ENCODE measurements around the gene COL5A2.

The COL5A2 gene

GRCh38 chr2:189163889-189164288 is 15.7 kb downstream of the COL5A2 start:
- no peak for DNase-seq (ENCODE audit: low read depth)
- in situ Hi-C loops (cut with HindIII; ENCODE audit: low sequenced_read_pairs), result no loop called here
- no peak overlapping the region for H3K4me3 ChIP-seq (ENCODE audit: low read depth, low read length)
- TF ChIP-seq, protein P1, sequence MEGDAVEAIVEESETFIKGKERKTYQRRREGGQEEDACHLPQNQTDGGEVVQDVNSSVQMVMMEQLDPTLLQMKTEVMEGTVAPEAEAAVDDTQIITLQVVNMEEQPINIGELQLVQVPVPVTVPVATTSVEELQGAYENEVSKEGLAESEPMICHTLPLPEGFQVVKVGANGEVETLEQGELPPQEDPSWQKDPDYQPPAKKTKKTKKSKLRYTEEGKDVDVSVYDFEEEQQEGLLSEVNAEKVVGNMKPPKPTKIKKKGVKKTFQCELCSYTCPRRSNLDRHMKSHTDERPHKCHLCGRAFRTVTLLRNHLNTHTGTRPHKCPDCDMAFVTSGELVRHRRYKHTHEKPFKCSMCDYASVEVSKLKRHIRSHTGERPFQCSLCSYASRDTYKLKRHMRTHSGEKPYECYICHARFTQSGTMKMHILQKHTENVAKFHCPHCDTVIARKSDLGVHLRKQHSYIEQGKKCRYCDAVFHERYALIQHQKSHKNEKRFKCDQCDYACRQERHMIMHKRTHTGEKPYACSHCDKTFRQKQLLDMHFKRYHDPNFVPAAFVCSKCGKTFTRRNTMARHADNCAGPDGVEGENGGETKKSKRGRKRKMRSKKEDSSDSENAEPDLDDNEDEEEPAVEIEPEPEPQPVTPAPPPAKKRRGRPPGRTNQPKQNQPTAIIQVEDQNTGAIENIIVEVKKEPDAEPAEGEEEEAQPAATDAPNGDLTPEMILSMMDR (IDR thresholded peaks at IDR 0.05; ENCODE audit: low read depth, low read length, missing control alignments), result no peak

DNA sequence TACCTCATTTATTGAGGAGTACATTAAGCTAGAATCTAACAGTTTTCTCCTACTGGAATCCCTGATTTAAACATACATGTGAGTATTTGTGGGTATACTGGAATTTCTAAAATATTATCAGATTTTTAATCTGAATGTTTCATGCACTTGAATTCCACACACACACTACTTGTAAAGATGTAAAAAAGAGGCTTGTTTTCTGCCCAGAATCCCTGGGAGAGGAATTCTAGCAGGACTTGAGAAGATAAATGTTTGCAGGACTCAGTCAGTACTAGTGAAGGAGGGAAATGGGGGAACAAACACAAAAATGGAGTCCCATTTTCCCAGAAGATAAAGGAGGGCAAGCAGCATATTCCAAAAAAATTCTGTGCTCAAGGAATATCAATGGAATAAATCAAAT is 17.0 kb downstream of the COL5A2 start:
- TF ChIP-seq, protein P1 (IDR thresholded peaks at IDR 0.05; ENCODE audit: low read depth, low read length, missing control alignments), result no peak
- no peak for DNase-seq (ENCODE audit: low read depth)
- in situ Hi-C loops (cut with HindIII; ENCODE audit: low sequenced_read_pairs), result no loop called here
- no peak overlapping the region for H3K4me3 ChIP-seq (ENCODE audit: low read depth, low read length)

DNA sequence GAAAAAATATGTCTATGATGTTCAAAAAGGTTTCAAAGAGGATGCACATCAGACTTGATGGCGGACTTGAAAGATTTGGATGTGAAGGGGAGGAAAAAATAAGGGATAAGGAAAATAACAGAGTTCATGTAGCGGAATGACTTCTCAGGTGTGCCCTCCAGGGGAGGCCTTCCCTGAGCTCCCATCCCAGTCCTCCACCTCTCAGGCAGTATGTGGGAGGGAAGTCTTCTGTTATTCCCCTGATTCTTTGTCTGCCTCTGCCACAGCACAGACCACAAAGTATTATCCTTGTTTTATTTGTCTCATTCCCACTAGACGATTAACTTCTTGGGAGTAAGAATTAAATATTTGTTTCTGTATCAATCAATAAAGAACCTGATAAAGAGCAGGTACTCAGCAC is 17.7 kb downstream of the COL5A2 start:
- DNase-seq (ENCODE audit: low read depth), result no peak
- H3K4me3 ChIP-seq (ENCODE audit: low read depth, low read length), result no peak overlapping the region
- TF ChIP-seq, protein P1 (IDR thresholded peaks at IDR 0.05; ENCODE audit: low read depth, low read length, missing control alignments), result no peak
- in situ Hi-C loops (cut with HindIII; ENCODE audit: low sequenced_read_pairs), result no loop called here

- in situ Hi-C loops (cut with HindIII; ENCODE audit: low sequenced_read_pairs), result no loop called here
- no peak overlapping the region for H3K4me3 ChIP-seq (ENCODE audit: low read depth, low read length)
- TF ChIP-seq, protein P1 (IDR thresholded peaks at IDR 0.05; ENCODE audit: low read depth, low read length, missing control alignments), result no peak
- DNase-seq (ENCODE audit: low read depth), result no peak
Measured at GRCh38 chr2:189159717-189160116, 19.8 kb downstream of the COL5A2 start.

GRCh38 chr2:189159273-189159672 is 20.3 kb downstream of the COL5A2 start:
- in situ Hi-C loops (cut with HindIII; ENCODE audit: low sequenced_read_pairs), result no loop called here
- TF ChIP-seq, protein P1 (IDR thresholded peaks at IDR 0.05; ENCODE audit: low read depth, low read length, missing control alignments), result no peak
- no peak overlapping the region for H3K4me3 ChIP-seq (ENCODE audit: low read depth, low read length)
- DNase-seq (ENCODE audit: low read depth), result no peak

DNA sequence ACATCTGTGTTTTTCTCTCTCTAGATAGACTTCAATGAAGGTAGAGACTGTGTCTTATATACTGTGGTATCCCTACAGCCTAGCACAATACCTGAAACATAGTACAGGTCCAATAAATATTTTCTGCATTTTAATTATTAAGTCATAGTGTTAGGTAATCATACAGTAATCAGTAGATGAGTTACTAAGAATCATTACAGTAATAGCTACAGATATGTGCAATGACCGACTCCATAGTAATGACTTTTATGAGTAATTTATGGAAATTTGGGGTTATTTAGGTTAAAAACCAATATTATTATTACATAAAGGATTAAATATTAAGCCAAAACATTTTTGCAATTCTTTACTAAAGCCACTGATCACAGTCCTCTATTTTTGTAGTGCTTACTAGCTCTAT is 21.6 kb downstream of the COL5A2 start:
- TF ChIP-seq, protein P1 (IDR thresholded peaks at IDR 0.05; ENCODE audit: low read depth, low read length, missing control alignments), result no peak
- in situ Hi-C loops (cut with HindIII; ENCODE audit: low sequenced_read_pairs), result no loop called here

DNA sequence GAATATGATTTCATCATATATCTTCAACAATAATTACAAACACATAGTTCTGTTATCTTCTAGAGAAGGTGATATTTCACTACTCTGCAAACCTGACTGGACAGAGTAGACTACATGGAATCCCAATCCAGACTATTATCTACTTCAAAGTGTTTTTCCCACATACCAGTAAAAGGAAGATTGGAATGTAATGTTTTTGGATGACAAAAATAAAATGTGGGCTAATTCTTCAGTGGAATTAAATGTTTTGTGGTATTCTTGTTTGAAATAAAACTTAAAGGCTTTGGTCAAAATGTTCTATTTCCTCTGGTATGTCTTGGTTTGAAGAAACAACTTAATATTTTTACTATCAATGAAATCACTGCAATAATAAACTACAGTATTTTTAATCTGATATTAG is 22.1 kb downstream of the COL5A2 start:
- in situ Hi-C loops (cut with HindIII; ENCODE audit: low sequenced_read_pairs), result no loop called here
- no peak for DNase-seq (ENCODE audit: low read depth)
- TF ChIP-seq, protein P1 (IDR thresholded peaks at IDR 0.05; ENCODE audit: low read depth, low read length, missing control alignments), result no peak

More for the DNA sequence above, 21.6 kb downstream of the COL5A2 start:
- no peak for DNase-seq (ENCODE audit: low read depth)
- H3K4me3 ChIP-seq (ENCODE audit: low read depth, low read length), result no peak overlapping the region

More for the DNA sequence above, 22.1 kb downstream of the COL5A2 start:
- H3K4me3 ChIP-seq (ENCODE audit: low read depth, low read length), result no peak overlapping the region
